ENCODE measurements around the gene USP7. TPM values are rescaled to one million over a fixed set of nuclear protein-coding genes. Genes with fewer than 3 reads are reported as not detected.
A peak's percentile ranks its signal among the peaks of the same experiment; 100 is the strongest.

Gene USP7
- total RNA-seq, 1 experiment from 2014 or later, result 38.8 TPM

DNA sequence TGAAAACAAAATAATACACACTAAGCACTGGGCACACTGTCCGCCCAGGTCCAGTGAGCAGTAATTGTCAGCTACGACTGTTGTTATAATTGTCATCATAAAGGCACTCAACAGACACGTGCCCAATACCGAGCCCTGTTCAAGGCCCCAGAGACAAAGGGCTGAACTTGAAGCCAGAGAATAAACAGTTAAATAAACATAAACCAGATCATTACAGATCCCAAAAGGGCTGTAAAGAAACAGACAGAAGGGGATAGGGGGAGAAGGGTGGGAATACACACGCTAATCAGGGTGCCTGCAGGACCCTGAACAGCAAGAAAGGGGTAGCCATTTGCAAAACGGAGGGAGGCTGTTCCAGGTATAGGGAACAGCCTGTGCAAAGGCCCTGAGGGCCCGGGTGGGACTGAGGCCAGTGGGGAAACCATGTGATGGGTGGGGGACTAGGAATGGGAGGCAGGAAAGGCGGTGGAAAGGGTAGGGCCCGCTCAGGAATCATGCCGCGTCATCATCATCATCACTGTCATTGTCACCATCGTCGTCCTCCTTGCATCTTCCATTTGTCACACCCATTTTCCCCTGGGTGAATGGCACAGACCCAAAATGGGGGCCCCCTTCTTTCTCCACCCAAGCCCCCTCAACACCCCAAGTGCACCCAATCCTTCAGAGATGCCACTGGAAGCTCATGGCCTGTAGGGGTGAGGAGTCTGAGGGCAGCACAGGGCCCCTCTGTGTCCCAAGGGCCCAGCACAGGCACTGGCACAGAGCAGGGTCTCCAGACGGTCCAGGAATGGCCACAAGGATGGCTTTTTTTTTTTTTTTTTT is 101.2 kb downstream of the USP7 start:
- no peak for DNase-seq (ENCODE audit: low read depth)

GRCh38 chr16:8861563-8862308 is 102.0 kb downstream of the USP7 start:
- DNase-seq (ENCODE audit: low read depth), result no peak

GRCh38 chr16:8859913-8860881 is 103.5 kb downstream of the USP7 start:
- DNase-seq (ENCODE audit: low read depth), result peak; percentile 50

- DNase-seq (ENCODE audit: low read depth), result no peak
Measured at GRCh38 chr16:8858994-8859912, 104.5 kb downstream of the USP7 start.

GRCh38 chr16:8855972-8856371 is 107.7 kb downstream of the USP7 start:
- no peak for DNase-seq (ENCODE audit: low read depth)

DNA sequence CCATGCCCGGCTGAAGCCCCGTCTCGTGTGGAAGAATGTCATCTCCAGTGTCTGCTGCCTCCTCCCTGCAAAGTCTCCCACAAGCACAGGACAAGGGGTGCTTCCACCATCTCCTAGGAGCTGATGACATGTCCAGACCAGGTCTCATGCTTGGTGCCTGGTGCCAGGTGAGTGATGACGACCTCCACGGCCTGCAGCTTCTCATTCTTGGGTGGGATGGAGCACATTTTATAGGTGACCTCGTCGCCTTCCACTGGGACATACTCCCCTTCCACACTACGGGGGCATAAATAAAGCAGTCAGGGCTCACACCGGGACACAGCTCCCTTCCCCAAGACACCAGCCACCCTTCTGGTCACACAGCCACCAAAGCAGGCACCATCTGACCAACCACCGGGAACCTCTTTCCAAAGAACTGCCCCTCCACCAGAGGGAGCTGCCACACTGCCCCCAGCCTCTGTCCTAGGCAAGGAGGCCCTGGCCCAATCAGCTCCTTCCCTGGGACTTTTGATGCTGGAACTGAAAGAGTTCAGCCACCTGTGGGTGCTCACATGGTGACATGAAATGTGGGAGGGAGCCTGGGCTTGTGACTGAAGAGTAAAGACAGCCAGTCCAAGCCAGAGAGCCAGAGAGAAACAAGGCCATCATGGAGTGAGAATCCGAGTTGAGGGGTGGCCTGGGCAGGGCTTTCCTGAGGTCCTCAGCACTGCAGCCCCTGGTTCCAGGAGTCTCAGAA is 108.5 kb downstream of the USP7 start:
- DNase-seq (ENCODE audit: low read depth), result no peak

DNA sequence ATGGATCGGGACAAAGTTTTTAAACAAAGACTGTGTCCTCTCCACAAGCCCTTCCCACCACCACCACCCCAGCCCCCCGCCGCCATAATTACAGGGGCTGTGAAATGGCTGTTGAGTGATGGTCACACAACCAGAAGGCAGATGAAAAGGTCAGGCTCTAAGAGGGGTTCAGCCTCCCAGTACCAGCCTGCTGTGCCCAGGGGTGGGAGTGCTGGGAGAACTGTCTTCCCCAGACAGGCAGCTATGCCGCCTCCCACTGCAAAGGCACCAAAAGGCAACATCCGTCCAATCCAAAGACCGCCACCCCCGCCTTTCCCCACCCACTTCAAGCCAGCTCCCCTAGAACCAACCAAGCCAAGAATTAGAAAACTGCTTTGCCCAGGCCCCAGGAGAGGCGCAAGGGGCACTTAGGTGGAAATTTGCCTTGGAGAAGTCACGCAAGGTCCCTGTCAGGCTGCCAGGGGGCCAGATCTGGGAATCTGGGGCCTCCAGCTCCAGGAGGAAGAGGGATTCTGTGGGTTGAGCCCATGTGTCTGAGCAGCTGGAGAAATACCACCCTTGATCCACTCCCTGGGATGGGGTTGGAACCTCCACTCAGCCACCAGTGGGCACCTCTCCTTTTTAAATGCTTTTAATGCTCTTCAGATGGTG is 109.3 kb downstream of the USP7 start:
- no peak for DNase-seq (ENCODE audit: low read depth)

- no peak for DNase-seq (ENCODE audit: low read depth)
Measured at GRCh38 chr16:8853611-8854010, 110.1 kb downstream of the USP7 start.

GRCh38 chr16:8853150-8853549 is 110.6 kb downstream of the USP7 start:
- no peak for DNase-seq (ENCODE audit: low read depth)

- no peak for DNase-seq (ENCODE audit: low read depth)
Measured at GRCh38 chr16:8852534-8852933, 111.2 kb downstream of the USP7 start.

DNA sequence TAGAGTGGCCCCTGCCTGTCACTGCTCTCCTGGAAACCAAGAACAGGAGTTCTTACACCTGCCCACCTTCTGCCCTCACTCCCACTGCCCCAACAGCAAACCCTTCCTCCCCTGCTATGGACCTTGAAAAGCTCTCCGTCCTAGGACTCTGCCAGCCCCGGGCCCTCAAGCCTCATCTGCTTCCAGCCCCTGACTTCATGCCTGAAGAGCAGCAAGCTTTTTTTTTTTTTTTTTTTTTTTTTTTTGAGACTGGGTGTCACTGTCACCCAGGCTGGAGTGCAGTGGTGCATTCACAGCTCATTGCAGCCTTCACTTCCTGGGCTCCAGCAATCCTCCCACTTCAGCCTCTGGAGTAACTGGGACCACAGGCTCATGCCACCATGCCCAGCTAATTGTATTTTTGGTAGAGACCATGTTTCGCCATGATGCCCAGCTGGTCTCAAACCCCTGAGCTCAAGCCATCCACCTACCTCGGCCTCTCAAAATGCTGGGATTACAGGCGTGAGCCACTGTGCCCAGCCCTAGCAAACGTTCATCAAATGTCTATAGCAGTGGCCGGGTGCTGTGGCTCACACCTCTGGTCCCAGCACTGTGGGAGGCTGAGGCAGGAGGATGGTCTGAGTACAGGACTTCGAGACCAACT is 111.8 kb downstream of the USP7 start:
- no peak for DNase-seq (ENCODE audit: low read depth)

DNA sequence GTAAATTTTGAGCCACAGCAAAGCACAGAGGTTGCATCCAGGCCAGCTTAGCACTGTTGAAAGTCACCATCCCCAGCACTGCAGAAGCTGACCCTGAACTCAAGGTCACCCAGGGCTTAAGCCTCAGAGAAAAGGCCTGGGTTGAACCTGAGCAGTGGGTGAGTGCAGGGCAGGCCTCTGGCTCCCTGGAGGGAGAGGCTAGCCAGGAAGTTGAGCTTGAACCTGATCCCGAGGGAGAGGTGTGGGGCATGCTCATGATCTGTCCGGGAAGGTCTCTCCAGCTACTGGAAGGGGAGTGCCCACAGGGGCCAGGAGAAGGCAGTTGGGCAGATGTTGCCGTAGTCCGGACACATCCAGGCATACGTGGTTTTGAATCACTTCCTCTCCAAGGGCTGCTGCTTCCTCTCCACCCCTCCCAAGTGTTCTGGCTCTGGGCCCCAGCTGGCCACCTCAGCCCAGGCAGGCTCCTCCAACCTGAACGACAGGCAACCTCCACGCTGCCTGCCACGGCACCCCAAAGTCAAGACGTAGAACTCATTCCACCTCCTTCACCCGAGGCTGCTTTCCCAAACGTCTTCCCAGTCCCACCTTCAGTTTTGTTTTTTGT is 113.3 kb downstream of the USP7 start:
- DNase-seq (ENCODE audit: low read depth), result peak; percentile 94

- DNase-seq (ENCODE audit: low read depth), result no peak
Measured at GRCh38 chr16:8849411-8850011, 114.2 kb downstream of the USP7 start.

DNA sequence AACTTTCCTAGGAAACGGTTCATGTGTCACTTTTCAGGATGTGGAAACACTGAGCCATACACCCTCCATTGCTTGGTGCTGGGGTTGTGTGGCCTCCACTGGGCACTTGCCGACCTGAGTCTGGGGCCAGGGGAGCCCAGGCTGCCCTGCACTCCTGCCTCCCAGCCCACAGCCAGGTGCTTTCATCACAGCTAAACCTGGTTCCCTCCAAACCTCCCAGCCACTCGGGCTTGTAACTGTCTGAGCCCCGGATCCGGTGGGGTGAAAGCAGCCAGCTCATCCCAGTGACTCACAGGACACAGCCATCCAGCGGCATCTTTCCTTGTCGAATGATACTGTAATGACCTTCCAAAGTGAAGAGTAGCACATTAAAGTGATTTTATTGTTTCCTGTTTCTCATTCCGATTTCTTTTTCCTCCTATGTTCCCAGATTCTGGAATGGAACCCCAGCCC is 114.7 kb downstream of the USP7 start:
- peak; percentile 85 for DNase-seq (ENCODE audit: low read depth)

DNA sequence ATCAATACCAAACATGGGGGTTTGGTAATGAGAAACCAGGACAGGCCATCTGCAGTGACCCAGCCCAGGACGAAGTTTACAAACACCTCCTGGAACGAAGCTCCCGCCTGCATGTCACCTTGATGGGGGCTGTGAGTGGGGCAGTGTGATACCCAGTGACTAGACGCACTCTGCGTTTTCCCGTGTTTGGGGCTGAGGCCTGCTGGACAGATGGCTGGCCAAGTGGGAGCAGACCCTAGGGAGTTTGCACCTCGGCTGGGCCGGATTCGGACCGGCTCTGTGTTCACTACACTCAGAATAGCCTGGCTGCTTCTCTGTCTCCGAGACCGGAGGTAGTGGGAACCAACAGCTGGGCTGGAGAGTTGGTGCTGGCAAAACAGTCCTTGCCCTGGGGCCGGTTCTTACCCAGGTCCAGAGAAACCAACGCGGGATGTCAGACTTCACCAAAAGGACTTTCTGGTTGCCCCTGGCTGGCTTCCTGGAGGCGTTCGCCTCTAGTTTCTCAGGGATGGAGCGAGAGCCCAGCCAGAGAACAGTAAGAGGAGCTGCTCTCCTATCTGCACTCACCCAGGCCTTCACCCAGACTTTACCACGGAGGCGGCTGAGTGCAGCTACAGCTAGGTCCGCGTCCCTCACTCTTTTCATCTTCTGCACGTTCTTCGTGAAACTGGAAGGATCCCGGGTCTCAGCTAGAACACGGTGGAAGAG is 115.3 kb downstream of the USP7 start:
- DNase-seq (ENCODE audit: low read depth), result no peak

DNA sequence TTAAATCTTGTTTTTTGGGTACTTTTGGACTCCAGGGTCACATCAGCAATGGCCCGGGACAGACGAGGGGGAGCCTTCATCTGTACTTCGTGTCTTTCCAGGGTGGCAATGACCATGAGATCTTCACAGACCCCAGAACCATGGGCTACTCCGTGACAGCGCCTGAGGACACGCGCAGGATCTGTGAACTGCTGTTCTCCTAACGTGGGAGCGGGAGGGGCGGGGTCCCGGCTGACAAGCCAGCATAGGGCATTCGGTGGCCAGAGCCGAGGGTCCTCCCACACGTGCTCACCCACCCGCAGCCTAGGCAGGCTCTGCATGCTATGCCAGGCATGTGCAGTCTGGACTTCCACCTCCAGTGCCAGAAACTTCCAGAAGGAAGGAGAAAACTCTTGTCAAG is 116.1 kb downstream of the USP7 start:
- no peak for DNase-seq (ENCODE audit: low read depth)

GRCh38 chr16:8847145-8847544 is 116.6 kb downstream of the USP7 start:
- no peak for DNase-seq (ENCODE audit: low read depth)
